ENCODE data around the gene RIOX2.
"Not testable (repeated sequence)": the region's sequence is repeated elsewhere in the genome, so short reads cannot be mapped to it uniquely, and the experiment has no call there.

Gene RIOX2

DNA sequence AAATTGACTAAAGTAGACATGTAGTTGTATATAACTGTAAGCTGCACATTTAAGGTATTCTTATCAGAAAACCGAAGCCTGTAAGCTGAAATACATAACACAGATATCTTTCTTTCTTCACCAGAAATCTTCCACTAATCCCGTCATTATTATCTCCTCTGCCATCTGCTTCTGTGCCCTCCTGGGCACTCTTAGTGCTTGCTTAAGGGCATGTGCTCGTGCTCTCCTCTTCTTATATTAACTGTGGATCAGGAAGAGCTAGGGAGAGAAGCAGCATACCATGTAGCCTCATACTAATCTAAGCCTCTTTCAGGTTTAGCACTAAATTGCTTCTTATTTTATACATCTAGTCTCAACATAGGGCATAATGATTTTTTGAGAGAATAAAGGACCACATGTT, 60.8 kb downstream of the RIOX2 start:
- no peak for DNase-seq (ENCODE audit: low spot score)

DNA sequence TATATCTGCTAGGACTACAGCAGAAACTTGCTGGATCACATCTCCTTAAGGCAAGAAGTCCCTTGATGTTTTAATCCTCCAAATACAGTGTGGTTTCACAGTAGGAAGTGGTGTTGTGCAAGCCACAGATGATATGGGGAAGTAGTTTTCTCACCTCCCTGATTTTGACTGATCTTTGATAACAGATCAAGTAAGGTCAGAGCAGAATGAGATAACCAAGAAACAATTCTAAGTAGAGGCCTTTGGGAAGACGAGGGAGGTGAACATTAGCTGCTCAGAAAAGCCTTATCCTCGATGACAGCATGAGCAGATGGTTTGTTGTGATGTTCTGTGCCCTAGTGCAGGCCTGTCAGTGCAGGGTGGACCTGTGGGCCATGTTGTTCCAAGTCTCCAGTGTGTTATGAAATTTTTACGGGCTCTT, 61.3 kb downstream of the RIOX2 start:
- no peak for DNase-seq (ENCODE audit: low spot score)

DNA sequence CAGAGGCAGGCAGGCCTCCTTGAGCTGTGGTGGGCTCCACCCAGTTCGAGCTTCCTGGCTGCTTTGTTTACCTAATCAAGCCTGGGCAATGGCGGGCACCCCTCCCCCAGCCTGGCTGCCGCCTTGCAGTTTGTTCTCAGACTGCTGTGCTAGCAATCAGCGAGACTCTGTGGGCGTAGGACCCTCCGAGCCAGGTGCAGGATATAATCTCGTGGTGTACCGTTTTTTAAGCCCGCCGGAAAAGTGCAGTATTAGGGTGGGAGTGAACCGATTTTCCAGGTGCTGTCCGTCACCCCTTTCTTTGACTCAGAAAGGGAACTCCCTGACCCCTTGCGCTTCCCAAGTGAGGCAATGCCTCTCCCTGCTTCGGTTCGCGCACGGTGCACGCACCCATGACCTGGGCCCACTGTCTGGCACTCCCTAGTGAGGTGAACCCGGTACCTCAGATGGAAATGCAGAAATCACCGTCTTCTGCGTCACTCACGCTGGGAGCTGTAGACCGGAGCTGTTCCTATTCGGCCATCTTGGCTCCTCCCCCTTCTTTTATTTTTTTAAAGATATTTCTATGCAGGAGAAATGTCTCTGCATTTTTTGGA, 61.9 kb downstream of the RIOX2 start:
- DNase-seq (ENCODE audit: low spot score), result not testable (repeated sequence)

DNA sequence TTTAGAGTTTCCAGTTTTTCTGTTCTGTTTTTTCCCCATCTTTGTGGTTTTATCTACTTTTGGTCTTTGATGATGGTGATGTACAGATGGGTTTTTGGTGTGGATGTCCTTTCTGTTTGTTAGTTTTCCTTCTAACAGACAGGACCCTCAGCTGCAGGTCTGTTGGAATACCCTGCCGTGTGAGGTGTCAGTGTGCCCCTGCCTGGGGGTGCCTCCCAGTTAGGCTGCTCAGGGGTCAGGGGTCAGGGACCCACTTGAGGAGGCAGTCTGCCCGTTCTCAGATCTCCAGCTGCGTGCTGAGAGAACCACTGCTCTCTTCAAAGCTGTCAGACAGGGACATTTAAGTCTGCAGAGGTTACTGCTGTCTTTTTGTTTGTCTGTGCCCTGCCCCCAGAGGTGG, 62.4 kb downstream of the RIOX2 start:
- not testable (repeated sequence) for DNase-seq (ENCODE audit: low spot score)

DNA sequence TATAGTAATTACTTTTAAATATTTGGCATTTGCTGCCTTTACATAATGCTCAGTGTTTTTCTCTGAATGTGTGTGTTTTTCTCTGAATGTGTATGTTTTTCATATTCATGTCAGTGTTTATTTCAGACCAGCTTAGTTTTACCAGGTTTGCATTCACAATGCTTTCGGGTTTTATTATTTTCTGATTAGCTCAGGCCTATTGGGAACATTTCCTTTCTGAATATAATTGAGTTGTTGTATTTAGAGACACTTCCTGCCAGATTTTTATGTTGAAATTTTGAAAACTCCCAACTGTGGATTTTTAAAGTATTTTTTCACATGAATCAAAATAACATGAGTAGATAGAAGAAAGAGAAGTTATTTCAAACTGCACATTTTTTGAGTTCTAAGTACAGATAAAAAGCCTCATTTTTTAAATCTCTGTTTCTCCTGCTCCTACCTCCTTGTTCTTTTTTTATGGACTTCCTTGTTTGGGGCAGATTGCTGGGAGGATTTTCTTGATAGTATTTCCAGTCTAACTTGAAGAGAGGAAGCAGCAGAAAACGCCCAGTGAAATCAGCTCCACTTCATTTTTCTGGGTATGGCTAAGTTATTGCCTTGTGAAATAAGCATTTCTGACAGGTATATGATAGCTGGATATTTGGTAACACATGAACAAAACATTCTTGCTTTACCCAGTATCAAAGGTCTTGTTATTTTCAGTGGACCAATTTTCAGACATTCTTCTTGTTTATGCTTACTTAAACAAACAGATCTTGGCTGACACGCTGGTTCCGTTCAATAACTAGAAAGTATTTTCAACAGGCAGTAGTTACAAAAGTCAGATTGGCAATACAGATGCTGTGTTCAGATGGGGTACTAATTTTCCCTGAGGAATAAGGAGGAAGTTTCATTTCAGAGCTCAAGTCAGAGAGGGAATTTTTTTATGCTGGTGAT, 70.7 kb downstream of the RIOX2 start:
- DNase-seq (ENCODE audit: low spot score), result no peak

DNA sequence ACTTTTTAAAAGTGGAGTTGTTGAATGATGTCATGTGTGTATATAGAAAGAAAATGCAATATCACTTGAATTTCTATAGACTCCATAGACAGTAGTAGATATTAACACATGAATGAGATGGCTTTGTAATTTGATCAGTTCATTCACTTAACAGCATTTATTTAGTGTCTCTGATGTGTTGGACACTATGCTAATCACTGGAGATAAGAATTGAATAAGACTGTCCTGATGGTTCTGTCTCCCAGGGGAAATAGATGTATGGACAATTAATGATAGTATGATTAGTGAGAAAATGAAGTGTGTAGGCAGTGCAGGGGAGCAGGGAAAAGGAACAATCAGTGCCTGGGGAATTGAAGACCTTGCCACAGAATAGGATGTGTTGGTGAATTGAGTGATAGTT, 72.9 kb downstream of the RIOX2 start:
- DNase-seq (ENCODE audit: low spot score), result no peak

DNA sequence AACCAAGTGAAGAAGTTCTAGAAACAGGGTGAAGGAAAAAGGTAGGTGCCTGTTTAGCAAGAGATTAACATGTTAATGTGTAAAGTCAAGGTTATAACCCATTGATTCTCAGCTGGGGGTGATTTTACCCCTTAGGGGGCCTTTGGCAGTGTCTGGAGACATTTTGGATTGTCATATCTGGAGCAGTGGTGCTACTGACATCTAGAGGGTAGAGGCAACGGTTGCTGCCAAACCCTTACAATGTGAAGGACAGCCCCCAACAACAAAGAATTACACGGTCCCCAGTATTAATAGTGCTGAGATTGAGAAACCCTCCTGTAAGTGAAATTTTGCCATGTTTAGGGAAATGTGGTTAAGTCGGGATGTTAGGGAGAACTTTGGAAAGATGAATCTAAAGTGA, 75.7 kb downstream of the RIOX2 start:
- DNase-seq (ENCODE audit: low spot score), result no peak

DNA sequence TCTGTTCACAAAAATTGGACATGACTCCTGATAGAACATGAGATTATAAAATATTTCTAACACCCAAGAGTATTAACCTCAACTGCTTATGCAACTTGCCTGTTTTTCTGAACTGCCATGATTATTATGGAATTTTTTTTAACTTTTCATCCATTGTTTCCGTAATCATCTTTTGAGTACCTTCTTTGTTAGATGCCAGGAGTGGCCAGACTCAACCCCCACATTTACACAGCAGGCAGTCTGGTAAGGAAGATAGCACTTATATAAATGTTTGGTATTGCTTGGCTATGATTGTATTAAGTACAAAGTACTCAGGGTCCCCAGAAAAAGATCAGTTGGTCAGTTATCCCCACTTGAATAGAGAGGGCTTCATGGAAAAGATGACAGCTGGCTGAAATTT, 76.1 kb downstream of the RIOX2 start:
- DNase-seq (ENCODE audit: low spot score), result no peak

DNA sequence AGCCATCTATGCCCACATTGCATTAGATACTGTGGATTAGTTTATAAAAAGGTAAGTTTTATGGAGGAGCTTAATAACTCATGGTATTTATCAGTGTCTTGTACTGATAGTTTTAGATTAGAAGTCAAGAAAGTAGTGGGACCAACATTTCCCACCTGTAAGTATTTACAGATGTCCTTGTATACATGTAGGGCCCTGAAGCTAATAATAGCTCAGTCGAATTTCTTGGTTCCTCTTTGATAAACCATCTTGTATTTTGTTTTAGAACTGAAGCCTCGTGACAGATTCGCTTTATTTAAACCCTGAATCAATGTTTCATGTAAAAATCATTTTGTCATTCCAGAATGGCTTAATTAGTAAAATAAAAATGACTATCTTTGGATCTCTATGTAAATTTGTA, 77.0 kb downstream of the RIOX2 start:
- DNase-seq (ENCODE audit: low spot score), result no peak

DNA sequence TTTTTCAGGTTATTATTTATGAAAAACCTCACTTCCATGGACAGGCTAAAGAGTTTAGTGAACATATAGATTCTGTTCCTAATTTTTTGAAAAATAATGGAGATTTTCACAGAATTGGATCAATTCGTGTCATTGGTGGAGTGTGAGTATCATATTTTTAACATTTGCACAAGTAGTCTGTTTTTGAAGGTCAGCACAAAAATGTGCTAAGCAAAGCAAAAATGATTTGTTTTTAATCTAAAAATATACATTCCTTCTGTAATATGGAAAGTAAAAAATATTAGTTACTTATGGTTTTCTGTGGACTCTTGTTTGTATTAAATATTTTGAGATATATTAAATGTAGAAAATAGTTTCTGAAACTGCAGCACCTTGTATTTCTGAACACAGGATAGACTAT, 79.4 kb downstream of the RIOX2 start:
- DNase-seq (ENCODE audit: low spot score), result no peak

Measured in kidney capillary endothelial cell (primary cell).